Activated naive CD8-positive, alpha-beta T cell treated with anti-CD3 and anti-CD28 coated beads, Interleukin-2, amount 50 U/mL, for 16 hours (primary cell): ENCODE measurements around the gene DNAJA1.
"Not testable (repeated sequence)": the region's sequence is repeated elsewhere in the genome, so short reads cannot be mapped to it uniquely, and the experiment has no call there.

Experiments used
- DNase-seq: peaks from one replicate; pipeline ENCODE4 v3.0.0-alpha.2; 2020; ENCODE audit warnings: low read depth, low spot score

The DNAJA1 gene

DNA sequence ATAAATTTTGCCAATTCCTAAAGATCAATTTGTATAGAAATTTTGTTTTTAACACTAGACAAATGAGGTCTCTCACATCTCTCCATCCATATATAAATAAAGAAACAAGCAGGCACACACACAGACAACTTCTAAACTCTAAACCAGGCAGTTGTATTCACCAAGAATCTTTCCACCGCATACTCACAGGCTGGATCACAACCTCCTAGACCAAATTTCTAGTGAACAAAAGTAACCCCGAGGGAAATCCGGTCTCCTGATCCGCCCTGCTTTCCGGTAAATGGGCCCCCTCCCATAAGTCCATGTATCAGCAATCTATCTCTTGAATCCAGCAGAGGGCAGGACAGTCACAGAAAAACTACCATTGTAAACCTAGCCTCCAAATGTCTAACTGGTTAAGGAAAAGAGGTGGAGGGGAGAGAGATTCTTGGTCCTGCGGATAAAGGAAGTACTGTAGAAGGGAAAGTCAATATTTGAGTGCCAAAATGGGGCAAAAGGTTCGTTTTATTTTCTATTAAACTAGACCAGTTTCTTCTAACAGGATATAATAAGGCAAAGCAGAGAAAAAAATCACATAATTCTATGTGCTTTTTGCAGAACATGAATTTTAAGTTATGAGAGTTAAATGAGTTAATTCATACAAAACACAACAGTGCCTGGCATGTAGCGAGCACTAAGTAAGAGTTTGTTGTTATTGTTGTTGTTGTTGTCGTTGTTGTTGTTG lies 56.2 kb downstream of the DNAJA1 start:
- DNase-seq, result peak; percentile 11

GRCh38 chr9:33082128-33082527 lies 57.1 kb downstream of the DNAJA1 start:
- no peak for DNase-seq

GRCh38 chr9:33082538-33083326 lies 57.7 kb downstream of the DNAJA1 start:
- no peak for DNase-seq

- DNase-seq, result not testable (repeated sequence)
Observed at GRCh38 chr9:33085672-33086071, 60.6 kb downstream of the DNAJA1 start.
